Right lobe of liver (tissue), 4 donors: Measurements from ENCODE around the gene CBX8.

Source experiments
- POLR2A ChIP-seq: fragments of 450-650 bp; IDR thresholded peaks from one replicate; pipeline ENCODE4 v1.6.1; 2017; ENCODE audit warnings: antibody characterized with exemption, mild to moderate bottlenecking
- TF ChIP-seq, protein P1 (sequence below), 4 donors: fragments of 200-600 bp in 3 of 4; fragments of 450-650 bp in 1 of 4; IDR thresholded peaks; one replicate each; pipeline versions ENCODE4 v1.5.1 to v1.8.0; 2016 to 2022; ENCODE audit warnings: antibody characterized with exemption in 4 of 4, mild to moderate bottlenecking in 2 of 4
- donor health status: DM: no; HTN: no; CAD: no.
- donor health status: DM: no; HTN: no; CAD: no.
- donor health status: DM: no; HTN: yes; CAD: no.

DNA sequence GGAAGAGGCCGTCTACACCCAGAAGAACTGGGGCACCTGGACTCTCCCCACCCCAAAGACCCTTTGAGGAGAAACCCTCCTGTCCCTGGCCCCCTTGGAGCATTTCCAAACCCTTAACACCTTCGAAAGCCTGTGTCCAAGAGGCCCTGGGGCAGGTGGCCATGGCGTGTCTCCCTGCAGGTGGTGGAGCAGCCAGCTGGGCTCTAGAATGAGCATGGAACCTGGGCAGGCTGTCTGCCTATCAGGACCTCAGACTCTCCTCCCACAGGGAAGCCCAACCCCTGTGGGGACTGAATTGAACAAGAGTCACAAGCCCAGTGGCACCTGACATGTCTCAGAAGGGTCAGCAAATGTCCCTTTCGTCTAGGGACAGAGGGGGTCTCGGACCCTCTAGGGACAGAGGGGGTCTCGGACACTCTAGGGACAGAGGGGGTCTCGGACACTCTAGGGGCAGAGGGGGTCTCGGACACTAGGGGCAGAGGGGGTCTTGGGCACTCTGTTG, 33.9 kb upstream of the CBX8 start:
- TF ChIP-seq, protein P1, sequence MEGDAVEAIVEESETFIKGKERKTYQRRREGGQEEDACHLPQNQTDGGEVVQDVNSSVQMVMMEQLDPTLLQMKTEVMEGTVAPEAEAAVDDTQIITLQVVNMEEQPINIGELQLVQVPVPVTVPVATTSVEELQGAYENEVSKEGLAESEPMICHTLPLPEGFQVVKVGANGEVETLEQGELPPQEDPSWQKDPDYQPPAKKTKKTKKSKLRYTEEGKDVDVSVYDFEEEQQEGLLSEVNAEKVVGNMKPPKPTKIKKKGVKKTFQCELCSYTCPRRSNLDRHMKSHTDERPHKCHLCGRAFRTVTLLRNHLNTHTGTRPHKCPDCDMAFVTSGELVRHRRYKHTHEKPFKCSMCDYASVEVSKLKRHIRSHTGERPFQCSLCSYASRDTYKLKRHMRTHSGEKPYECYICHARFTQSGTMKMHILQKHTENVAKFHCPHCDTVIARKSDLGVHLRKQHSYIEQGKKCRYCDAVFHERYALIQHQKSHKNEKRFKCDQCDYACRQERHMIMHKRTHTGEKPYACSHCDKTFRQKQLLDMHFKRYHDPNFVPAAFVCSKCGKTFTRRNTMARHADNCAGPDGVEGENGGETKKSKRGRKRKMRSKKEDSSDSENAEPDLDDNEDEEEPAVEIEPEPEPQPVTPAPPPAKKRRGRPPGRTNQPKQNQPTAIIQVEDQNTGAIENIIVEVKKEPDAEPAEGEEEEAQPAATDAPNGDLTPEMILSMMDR (IDR thresholded peaks at IDR 0.05): no peak
- TF ChIP-seq POLR2A: no peak
